Glomerular visceral epithelial cell (primary cell): ENCODE measurements around the gene POLR3GL.

Source experiments
- DNase-seq: peaks from one replicate; pipeline ENCODE4 v3.0.0-alpha.2; 2016; ENCODE audit errors: extremely low spot score

POLR3GL gene

GRCh38 chr1:145975216-145975615, 10.7 kb downstream of the POLR3GL start:
- no peak for DNase-seq

- no peak for DNase-seq
These were observed 12.5 kb downstream of the POLR3GL start for GRCh38 chr1:145977016-145977415.

GRCh38 chr1:145977486-145978470, 13.3 kb downstream of the POLR3GL start:
- DNase-seq: peak; percentile 82

- no peak for DNase-seq
These were observed 14.0 kb downstream of the POLR3GL start for GRCh38 chr1:145978471-145978853.

- DNase-seq: peak; percentile 99
These were observed 14.6 kb downstream of the POLR3GL start for GRCh38 chr1:145978854-145979745.

GRCh38 chr1:145979746-145980456, 15.4 kb downstream of the POLR3GL start:
- no peak for DNase-seq

GRCh38 chr1:145980457-145980994, 16.0 kb downstream of the POLR3GL start:
- no peak for DNase-seq

- no peak for DNase-seq
These were observed 17.7 kb downstream of the POLR3GL start for GRCh38 chr1:145982010-145982723.

- DNase-seq: no peak
These were observed 18.8 kb downstream of the POLR3GL start for GRCh38 chr1:145983206-145983675.

- DNase-seq: no peak
These were observed 19.7 kb downstream of the POLR3GL start for GRCh38 chr1:145983960-145984830.

- no peak for DNase-seq
These were observed 20.6 kb downstream of the POLR3GL start for GRCh38 chr1:145985129-145985501.

GRCh38 chr1:145985502-145986439, 21.3 kb downstream of the POLR3GL start:
- no peak for DNase-seq

- no peak for DNase-seq
These were observed 22.1 kb downstream of the POLR3GL start for GRCh38 chr1:145986551-145986950.

GRCh38 chr1:145987926-145988325, 23.4 kb downstream of the POLR3GL start:
- no peak for DNase-seq

- no peak for DNase-seq
These were observed 24.3 kb downstream of the POLR3GL start for GRCh38 chr1:145988773-145989172.

- no peak for DNase-seq
These were observed 25.9 kb downstream of the POLR3GL start for GRCh38 chr1:145990249-145990855.

- DNase-seq: no peak
These were observed 27.4 kb downstream of the POLR3GL start for GRCh38 chr1:145991735-145992412.

GRCh38 chr1:145992502-145992936, 28.0 kb downstream of the POLR3GL start:
- DNase-seq: no peak
